ACC112 (cell line): ENCODE results near the gene CACNA1G.

ENCODE experiments used
- H2AFZ ChIP-seq: fragments of 200-600 bp; sonication (generic); one replicate; pipeline ENCODE4 v1.6.0; 2017; ENCODE audit warnings: antibody characterized with exemption, low read length; ENCODE audit not compliant: unreplicated experiment
- H3K27ac ChIP-seq: fragments of 200-600 bp; sonication (generic); 2 replicates; pipeline ENCODE4 v1.5.1; 2014; ENCODE audit warnings: low read depth, mild to moderate bottlenecking, antibody characterized with exemption, low read length, moderate library complexity
- H3K27me3 ChIP-seq: fragments of 200-600 bp; sonication (generic); 2 replicates; pipeline ENCODE4 v1.6.1; 2014; ENCODE audit warnings: mild to moderate bottlenecking, antibody characterized with exemption, low read length, moderate library complexity, mixed read lengths; ENCODE audit not compliant: insufficient read depth
- H3K36me3 ChIP-seq: fragments of 200-600 bp; sonication (generic); 2 replicates; pipeline ENCODE4 v1.6.1; 2016; ENCODE audit warnings: mild to moderate bottlenecking, antibody characterized with exemption, low read length, moderate library complexity, mixed read lengths; ENCODE audit not compliant: insufficient read depth
- H3K4me1 ChIP-seq: fragments of 200-600 bp; sonication (generic); one replicate; pipeline ENCODE4 v1.6.1; 2016; ENCODE audit warnings: low read length, mixed read lengths; ENCODE audit not compliant: insufficient read depth, unreplicated experiment, control insufficient read depth
- H3K4me3 ChIP-seq: fragments of 200-600 bp; sonication (generic); 2 replicates; pipeline ENCODE4 v1.5.1; 2014; ENCODE audit warnings: mild to moderate bottlenecking, low read depth, low read length
- H3K79me2 ChIP-seq: fragments of 200-600 bp; sonication (generic); one replicate; pipeline ENCODE4 v1.6.0; 2016; ENCODE audit warnings: low read length; ENCODE audit not compliant: control insufficient read depth, unreplicated experiment, insufficient read depth

The CACNA1G gene

DNA sequence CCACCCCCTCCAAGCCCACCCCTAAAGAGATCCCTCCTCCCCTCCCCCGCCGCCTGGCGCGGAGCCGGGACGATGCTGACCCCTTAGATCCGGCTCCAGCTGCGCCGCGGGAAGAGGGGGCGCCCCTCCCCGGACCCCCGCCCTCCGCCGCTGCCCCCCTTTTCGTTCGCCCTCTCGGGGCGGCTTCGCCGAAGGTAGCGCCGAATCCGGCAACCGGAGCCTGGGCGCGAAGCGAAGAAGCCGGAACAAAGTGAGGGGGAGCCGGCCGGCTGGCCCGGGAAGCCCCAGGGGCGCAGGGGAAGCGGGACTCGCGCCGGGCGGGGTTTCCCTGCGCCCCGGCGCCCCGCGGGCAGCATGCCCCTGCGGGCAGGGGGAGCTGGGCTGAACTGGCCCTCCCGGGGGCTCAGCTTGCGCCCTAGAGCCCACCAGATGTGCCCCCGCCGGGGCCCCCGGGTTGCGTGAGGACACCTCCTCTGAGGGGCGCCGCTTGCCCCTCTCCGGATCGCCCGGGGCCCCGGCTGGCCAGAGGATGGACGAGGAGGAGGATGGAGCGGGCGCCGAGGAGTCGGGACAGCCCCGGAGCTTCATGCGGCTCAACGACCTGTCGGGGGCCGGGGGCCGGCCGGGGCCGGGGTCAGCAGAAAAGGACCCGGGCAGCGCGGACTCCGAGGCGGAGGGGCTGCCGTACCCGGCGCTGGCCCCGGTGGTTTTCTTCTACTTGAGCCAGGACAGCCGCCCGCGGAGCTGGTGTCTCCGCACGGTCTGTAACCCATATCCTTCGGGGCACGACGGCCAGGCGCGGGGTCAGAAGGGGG is 623 bp downstream of the CACNA1G start:
- Histone ChIP-seq H3K4me3 (peak overlapping the region; percentile 85), H2AFZ (peak overlapping the region; percentile 66), H3K36me3 (no peaks in the 10 kb centered on the region), H3K27ac (no peak overlapping the region), H3K4me1 (peaks cover 28% of the 10 kb centered on the region), H3K27me3 (peaks cover 41% of the 10 kb centered on the region), H3K79me2 (no peaks in the 10 kb centered on the region)

- Histone ChIP-seq H3K27me3 (peaks cover 41% of the 10 kb centered on the region), H3K36me3 (no peaks in the 10 kb centered on the region), H3K4me1 (peaks cover 28% of the 10 kb centered on the region), H2AFZ (no peak overlapping the region), H3K4me3 (no peak overlapping the region), H3K27ac (no peak overlapping the region), H3K79me2 (no peaks in the 10 kb centered on the region)
Measured at GRCh38 chr17:50561746-50562141, 1.2 kb downstream of the CACNA1G start.

GRCh38 chr17:50562242-50563091 is 2.0 kb downstream of the CACNA1G start:
- Histone ChIP-seq H3K4me1 (peaks cover 28% of the 10 kb centered on the region), H3K36me3 (no peaks in the 10 kb centered on the region), H3K27ac (no peak overlapping the region), H3K27me3 (peaks cover 41% of the 10 kb centered on the region), H3K79me2 (no peaks in the 10 kb centered on the region), H3K4me3 (no peak overlapping the region), H2AFZ (no peak overlapping the region)

GRCh38 chr17:50563092-50563511 is 2.6 kb downstream of the CACNA1G start:
- Histone ChIP-seq H3K27me3 (peaks cover 41% of the 10 kb centered on the region), H3K36me3 (no peaks in the 10 kb centered on the region), H2AFZ (no peak overlapping the region), H3K27ac (no peak overlapping the region), H3K79me2 (no peaks in the 10 kb centered on the region), H3K4me1 (peaks cover 28% of the 10 kb centered on the region), H3K4me3 (no peak overlapping the region)

- H3K4me3 ChIP-seq, result peak overlapping the region; percentile 60
- peak overlapping the region; percentile 37; the same call in 1 of the 2 replicates for H3K27ac ChIP-seq
- H3K27me3 ChIP-seq, result peaks cover 28% of the 10 kb centered on the region
- H2AFZ ChIP-seq, result peak overlapping the region; percentile 32
- no peaks in the 10 kb centered on the region for H3K79me2 ChIP-seq
- H3K36me3 ChIP-seq, result no peaks in the 10 kb centered on the region
- H3K4me1 ChIP-seq, result peaks cover 18% of the 10 kb centered on the region
Measured at GRCh38 chr17:50564916-50565315, 4.4 kb downstream of the CACNA1G start.

DNA sequence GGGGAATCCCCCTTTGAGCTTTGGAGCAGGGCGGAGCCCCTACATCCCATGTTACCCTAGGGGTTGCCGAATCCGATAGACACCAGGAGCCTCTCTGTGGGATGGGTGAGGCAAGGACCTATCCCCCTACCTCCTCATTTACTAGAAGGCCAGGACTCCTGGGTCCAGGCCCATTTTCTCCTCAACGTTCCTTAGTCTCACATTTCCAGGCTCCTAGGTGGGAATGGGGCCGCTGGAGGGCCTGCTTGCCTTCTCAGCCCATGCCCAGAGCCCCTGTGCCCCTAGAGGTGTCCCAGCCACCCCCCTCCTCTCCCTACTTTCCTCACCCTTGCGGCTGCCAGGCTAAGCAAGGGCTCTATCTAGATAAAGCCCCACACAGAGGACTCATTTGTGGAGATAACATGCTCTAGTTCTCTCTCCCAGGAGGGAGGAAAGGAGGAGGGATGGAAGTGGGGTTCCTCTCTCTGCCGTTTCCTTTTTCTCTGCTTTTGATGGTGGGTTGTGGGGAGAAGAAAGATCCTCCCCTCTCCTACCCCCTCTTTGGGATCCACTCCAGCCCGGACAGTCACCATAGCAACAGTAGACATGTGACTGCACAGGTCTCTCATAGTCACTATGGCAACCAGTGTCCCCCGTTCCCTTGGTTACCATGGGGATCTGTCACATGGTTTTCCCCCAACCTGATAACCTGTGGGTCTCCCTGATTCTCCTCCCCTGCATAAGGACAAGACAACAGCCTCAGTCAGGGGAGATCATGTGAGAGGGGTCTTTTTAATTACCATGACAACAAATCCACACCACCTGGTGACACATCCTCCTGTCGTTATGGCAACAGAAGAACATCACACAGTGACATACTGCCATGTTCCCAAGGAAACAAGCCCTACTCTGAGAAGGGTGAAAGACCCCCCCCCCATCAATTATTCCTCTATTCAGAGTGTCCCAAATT is 5.2 kb downstream of the CACNA1G start:
- peaks cover 28% of the 10 kb centered on the region for H3K27me3 ChIP-seq

DNA sequence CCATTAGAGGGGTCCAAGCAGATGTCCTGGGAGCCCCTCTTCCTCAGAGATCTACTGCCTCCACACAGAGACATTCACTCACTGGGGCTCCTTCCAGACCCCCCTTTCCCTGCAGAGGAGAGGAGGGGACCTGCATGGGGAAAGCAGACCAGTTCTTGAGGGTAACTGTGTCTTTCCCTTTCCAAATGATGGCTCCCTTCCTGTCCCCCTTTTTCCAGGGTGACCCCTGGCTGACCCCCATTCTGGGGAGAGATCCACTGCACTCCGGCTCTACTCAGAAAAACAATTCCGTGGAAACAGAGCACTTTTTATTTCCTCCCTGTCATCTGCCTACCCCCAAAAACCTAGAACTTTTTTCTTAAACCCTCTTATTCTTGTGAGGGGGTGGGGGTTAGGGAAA is 6.4 kb downstream of the CACNA1G start:
- Histone ChIP-seq H3K27ac (no peak overlapping the region), H3K27me3 (peaks cover 19% of the 10 kb centered on the region), H3K36me3 (no peaks in the 10 kb centered on the region), H3K4me3 (no peak overlapping the region), H3K4me1 (peaks cover 12% of the 10 kb centered on the region), H3K79me2 (no peaks in the 10 kb centered on the region), H2AFZ (no peak overlapping the region)

More for the DNA sequence above, 5.2 kb downstream of the CACNA1G start:
- H3K4me1 ChIP-seq, result peaks cover 15% of the 10 kb centered on the region
- H3K36me3 ChIP-seq, result no peaks in the 10 kb centered on the region
- H3K27ac ChIP-seq, result peak overlapping the region; percentile 37; the same call in 1 of the 2 replicates
- H3K79me2 ChIP-seq, result no peaks in the 10 kb centered on the region
- H2AFZ ChIP-seq, result peak overlapping the region; percentile 32
- H3K4me3 ChIP-seq, result peak overlapping the region; percentile 60

GRCh38 chr17:50568659-50569058 is 8.1 kb downstream of the CACNA1G start:
- H3K4me1 ChIP-seq, result peaks cover 12% of the 10 kb centered on the region
- no peaks in the 10 kb centered on the region for H3K36me3 ChIP-seq
- no peak overlapping the region for H3K27ac ChIP-seq
- no peak overlapping the region for H3K4me3 ChIP-seq
- no peaks in the 10 kb centered on the region for H3K79me2 ChIP-seq
- peaks cover 2% of the 10 kb centered on the region; the same call in 1 of the 2 replicates for H3K27me3 ChIP-seq
- no peak overlapping the region for H2AFZ ChIP-seq

DNA sequence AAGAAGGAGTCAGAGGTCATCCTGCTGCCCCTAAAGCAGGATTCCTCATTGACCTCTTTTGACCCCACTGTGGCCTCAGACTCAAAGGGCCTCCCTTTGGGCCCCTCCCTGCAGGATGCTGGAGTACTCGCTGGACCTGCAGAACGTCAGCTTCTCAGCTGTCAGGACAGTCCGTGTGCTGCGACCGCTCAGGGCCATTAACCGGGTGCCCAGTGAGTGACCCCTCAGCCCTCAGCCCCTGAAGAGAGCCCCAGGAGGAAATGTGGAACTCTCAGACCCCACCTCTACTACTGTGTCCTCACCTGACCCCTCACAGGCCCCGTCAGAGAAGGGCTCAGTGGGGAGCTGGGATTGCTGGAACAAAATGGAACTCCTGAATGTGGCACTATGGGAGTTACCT is 9.1 kb downstream of the CACNA1G start:
- H3K4me3 ChIP-seq, result no peak overlapping the region
- peaks cover 10% of the 10 kb centered on the region for H3K4me1 ChIP-seq
- H3K27me3 ChIP-seq, result no peaks in the 10 kb centered on the region
- H3K79me2 ChIP-seq, result no peaks in the 10 kb centered on the region
- H3K36me3 ChIP-seq, result no peaks in the 10 kb centered on the region
- no peak overlapping the region for H3K27ac ChIP-seq
- no peak overlapping the region for H2AFZ ChIP-seq

DNA sequence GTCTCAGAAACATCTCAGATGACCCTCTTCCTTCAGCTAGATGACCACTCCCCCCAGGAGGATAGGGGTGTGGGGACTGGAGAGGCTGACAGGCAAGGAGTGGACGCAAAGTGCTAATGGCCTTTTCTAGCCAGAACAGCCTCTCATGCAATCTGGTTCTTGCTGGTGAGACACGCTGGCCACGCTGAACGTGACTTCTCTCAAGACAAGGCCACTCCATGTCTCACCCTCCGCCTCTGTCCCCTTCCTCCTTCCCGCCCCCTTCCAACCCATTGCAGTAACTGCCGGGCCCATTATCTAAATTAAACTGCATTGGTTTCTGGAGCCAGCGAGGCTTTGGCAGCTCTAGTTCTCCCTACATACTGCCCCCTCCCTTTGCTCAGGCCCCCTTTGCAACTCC is 9.5 kb downstream of the CACNA1G start:
- Histone ChIP-seq H3K27ac (no peak overlapping the region), H3K27me3 (no peaks in the 10 kb centered on the region), H3K4me3 (no peak overlapping the region), H3K36me3 (no peaks in the 10 kb centered on the region), H3K79me2 (no peaks in the 10 kb centered on the region), H3K4me1 (peaks cover 6% of the 10 kb centered on the region), H2AFZ (no peak overlapping the region)
